DMS153 (cell line): ENCODE results near the gene GBX2.

Experiments
- DNase-seq: peaks from one replicate; lab custom pipeline; 2025; lab: John Stamatoyannopoulos, UW

The GBX2 gene

DNA sequence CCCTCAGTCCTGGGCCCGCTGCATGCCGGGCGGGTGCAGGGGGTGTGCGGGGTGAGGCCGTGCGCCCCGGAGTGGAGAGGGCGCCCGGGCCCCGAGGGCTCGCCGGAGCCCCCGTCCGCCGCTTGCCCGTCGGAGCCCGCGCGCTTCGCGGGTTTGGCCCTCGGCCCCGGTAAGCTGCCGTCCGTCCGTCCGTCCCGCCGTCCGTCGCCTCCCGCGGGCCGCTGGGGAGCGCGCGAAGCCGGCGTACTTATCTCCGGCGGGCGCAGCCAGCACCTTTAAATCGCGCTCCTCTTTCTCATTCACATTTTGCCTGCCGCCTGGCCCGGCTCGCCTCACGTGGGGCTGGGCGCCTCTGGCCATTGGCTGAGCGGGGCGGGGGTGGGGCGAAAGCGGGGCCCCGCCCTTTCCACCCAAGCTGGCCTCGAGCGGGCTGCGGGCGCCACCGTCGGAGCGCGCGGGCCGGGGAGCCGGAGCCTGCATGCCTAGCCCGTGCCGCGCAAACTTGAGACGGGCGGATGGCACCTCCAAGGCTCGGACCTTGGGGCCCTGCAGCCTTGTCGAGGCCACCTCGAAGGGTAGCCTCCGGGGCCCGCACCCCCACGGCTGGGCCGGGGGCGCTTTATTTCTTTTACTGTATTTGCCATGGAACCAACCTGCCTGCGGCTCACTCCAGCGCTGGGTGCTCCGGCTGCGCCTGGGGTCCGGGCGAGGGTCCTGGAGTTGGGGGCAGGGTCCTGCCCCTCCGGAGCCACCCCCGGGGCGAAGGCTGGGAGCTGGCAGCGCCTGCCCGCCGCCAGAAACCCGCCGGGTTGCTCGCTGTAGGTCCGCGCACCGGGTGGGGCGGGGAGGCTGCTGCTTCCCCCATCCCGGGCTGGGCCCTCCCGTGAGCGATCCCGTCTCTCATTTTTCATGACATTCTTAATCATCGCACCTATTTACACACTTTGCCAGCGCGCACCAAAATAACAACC is at the start of gene GBX2:
TSS of gene GBX2 (minus strand) at position 277 of the 971 bp plus-strand sequence. CDS start 415 bp downstream, outside the sequence.
- DNase-seq, result peak; percentile 80

GRCh38 chr2:236217926-236218325 is 49.7 kb upstream of the GBX2 start:
- no peak for DNase-seq

DNA sequence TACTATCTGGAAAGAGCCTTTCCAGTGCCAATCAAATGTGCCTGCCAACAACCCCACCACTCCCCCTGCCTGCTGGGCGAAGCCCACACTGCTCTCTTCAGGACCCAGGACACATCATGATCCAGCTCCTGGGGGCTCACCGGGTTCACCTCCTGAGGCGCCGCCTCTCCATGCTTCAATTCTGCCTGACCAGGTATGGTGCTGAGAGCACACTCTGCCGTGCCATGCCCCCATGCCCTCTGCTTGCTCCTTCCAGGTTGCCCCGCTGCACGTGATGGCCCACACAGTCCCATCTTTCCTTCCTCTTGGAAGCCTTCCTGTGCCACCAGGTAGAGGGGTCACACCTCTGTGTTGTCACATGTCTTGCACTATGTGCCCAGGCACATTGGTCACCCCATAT is 48.5 kb upstream of the GBX2 start:
- no peak for DNase-seq

GRCh38 chr2:236215761-236216333 is 47.7 kb upstream of the GBX2 start:
- peak; percentile 75 for DNase-seq

DNA sequence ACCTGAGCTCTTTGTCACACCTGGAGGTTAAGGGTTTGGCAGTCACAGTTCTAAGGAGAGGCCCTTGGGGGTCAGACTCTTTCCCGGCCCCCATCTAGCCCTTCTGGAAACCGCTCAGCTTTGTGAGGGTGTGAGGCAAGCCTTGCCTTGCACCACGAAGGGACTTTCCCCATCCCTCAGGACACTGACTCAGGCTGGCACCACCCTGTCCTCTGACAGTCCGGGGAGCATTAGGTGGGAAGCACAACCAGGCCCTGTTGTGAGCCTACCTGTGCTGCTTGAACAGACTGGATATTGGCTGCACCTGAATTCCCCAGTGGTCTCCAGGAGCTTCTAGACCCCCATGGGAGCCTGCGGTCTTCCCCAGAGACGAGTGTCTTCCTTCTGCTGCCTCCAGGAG is 47.0 kb upstream of the GBX2 start:
- no peak for DNase-seq

DNA sequence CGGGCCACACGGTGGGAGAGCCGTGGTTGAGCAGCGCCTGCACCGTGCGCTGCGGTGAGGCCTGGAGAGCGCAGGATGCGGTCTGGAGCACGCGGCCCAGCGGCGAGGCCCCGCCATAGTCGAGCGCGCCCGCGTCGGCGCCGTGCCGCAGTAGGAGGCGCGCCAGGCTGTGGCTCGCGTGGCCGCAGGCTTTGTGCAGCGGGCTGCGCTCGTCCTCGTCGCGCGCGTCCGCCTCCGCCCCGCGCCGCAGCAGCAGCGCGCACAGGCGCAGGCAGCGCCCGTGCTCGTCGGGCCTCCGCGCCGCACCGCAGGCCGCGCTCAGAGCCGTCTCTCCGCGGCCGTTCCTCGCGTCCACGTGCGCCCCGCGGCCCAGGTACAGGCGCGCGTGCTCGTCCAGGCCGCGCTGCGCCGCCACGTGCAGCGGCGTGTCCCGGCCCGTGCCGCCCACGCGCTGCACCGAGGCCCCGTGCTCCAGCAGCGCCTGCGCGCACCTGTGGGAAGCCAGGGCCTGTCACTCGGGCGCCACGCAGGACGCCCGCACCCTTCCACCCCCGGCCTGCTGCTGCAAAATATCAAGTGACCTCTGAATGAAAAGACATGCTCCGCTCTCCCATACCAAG is 46.3 kb upstream of the GBX2 start:
- DNase-seq, result no peak

GRCh38 chr2:236211296-236211695 is 43.1 kb upstream of the GBX2 start:
- no peak for DNase-seq

GRCh38 chr2:236210536-236210935 is 42.4 kb upstream of the GBX2 start:
- DNase-seq, result no peak

DNA sequence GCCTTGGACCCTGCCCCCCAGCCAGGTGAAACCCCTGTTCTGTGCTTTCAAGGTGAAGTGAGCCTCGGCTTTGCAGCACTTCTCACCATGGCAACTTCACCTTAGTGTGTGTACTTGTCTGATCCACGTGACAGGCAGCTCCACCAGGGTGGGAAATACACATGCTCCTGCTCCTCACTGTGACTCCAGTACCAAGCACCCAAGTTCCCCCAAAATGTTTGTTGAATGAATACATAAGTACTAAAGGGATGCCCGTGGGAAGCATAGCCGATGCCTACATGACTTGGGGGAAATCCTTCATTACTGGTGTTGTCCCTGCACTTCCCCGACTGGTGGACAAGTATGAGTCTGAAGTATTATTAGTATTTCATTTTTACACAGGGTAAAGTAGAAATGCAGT is 41.8 kb upstream of the GBX2 start:
- DNase-seq, result no peak

DNA sequence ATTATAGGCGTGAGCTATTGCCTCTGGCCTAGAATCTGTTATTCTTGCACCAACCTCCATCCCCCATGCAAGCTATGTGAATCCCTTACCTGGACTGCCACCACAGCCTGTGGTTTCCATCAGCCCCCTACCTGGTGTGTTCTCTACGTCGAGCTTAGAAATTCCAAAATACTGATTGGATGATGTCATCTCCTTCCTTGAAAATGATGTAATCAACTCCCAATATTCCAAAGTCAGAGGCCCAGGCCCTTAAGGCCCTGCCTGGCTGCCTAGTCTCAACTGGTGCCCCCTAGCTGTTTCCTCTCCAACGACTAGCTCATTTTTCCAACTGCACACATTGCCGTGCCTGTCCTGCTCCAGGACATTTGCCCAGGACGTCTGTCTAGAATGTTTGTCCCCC is 41.3 kb upstream of the GBX2 start:
- DNase-seq, result no peak

DNA sequence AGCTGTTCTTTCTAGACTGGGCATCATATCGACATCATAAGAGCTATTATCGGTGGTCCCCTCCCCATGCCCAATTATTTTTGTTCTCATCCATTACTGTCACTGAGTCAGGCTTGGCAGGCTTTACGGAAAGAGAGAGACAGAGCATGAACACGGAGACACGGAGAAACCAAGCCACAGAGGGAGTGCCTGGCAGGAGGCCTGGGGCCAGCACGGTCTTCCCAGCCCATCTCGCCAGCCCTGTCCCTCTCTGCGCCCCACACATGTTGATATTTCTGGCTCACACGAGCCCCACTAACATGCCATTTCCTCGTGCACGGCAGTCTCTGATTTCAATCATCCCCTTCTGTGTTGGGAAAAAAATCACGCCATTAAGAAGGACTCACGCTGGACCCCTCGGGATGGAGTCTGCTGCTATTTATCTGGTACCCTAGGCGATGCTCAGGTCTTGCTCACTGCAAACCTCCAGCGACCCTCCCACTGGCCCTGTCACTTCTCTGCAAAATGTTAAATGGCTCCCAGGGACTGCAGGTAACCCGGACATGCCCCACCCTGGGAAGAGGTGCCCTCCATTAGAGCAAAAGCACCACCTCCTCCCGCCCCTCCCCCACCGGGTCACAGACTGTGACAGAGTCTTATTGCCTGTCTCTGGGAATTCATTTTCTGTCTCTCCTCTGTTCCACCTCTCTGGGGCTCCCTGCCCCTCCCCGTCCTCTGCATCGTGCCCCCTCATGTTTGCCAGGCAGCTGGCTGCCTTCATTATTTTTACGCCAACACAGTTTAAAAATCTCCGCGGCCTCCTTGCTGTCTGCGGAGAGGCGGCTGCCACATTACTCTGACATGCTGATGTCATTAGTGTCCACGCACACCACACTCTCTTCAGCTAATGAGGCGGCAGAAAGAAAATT is 40.1 kb upstream of the GBX2 start:
- no peak for DNase-seq

- DNase-seq, result no peak
Measured at GRCh38 chr2:236207472-236207871, 39.3 kb upstream of the GBX2 start.

DNA sequence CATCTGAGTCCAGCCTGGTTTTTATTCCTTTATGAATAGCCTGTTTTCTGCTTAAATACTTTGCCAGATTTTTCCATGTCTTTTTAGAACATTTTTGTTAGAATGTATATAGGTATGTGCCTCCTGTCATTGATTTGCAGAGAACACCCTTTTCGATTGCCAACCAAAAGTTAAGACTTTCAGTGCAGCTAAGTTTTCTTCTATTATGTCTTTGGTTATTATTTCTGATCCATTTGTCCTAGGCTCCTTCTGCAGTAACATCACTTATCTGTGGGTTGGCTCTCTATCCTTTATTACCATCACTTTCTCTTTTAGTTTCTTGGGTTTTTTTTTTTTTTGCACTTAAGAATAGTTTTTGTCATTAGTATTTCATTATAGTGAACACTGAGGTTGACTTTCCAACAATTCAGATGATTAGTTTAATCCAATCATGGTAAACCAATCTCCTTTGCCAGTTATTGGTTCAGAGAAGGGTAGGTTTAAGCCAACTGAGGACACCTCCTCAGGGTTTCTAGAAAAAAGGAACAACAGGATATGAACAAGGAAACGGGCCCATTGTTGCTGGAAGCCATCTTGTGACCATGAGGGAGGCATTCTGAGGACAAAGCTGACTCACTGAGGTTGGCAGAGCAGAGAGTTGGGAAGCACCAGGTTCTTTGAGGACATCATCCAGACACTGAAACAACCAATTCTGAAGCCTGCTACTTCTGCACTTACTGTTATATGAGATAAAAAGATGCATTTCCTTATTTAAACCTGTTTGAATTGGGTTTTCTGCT is 37.9 kb upstream of the GBX2 start:
- no peak for DNase-seq

DNA sequence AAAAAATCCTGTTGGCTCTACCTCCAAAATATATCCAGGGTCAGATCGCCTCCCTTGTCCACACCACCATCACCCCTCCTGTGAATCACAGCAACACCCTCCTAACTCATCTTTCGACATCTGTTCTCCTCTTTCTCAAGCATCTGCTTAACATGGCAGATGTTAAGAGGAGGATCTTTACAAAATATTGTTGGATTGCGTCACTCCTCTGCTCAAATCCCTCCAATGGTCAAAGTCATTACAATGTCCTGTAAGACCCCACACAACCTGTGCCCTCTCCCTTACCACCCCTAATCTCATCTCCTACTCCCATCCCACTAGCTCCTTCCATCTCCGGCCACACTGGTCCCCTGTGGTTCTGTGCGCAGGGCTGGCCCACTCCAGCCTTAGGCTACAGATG is 36.8 kb upstream of the GBX2 start:
- DNase-seq, result no peak

GRCh38 chr2:236200378-236200777 is 32.2 kb upstream of the GBX2 start:
- no peak for DNase-seq

- DNase-seq, result no peak
Measured at GRCh38 chr2:236196366-236196765, 28.2 kb upstream of the GBX2 start.

- DNase-seq, result no peak
Measured at GRCh38 chr2:236195726-236196125, 27.5 kb upstream of the GBX2 start.

DNA sequence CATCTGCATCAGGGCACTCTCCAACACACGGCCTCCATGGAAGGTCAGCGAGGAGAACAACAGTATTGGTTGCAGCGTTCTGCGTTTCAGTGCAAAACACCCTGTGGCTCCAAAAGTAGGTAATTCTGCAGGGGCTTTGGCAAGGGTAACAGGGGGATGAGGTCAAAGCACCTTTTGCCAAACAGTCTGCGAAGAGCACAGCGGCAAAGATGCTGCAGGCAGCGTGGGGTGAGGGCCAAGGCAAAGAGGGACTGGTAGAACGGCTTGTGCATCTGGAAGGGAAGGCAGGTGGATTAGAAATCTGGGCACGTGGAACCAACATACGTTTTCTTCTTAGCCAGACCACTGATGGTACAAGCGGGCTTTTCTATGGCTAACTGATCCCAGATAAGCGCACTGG is 26.6 kb upstream of the GBX2 start:
- DNase-seq, result no peak

DNA sequence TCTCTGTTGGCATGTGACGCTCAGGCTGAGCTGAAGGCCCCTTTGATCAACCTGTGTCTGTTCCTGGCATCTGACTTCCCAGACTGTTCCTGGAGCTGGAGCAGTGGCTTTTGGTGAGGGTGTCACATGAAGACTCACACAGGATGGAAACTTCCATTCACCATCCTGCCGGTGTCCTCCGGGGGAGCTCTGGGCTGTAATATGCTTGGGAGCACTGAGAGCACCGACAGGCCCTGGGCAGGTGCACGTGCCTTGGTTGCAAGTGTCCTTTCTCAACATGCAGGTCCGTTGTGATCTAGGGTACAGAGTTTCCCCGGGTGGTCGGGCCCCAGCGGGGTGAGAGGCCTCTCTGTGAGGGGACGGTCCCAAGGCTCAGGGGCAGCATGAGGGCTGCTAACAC is 24.8 kb upstream of the GBX2 start:
- no peak for DNase-seq

DNA sequence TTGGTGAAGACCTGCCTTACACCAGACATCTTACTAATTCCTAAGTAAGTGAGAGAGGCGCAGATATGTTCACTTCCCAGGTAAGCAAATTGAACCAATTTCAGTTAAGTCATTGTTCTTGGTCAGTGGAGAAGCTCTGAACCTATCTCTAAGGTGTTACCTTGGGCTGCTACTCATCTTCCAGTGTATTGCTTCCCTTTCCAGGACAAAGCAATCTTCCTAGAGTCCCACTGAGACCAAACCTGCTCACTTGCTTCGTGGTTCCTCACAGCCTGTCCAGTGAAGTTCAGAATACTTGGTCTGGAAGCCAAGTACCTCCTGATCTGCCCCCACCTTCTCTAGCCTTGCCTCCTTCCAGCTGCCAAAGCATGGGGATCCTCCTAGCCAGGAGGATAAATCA is 22.5 kb upstream of the GBX2 start:
- no peak for DNase-seq

DNA sequence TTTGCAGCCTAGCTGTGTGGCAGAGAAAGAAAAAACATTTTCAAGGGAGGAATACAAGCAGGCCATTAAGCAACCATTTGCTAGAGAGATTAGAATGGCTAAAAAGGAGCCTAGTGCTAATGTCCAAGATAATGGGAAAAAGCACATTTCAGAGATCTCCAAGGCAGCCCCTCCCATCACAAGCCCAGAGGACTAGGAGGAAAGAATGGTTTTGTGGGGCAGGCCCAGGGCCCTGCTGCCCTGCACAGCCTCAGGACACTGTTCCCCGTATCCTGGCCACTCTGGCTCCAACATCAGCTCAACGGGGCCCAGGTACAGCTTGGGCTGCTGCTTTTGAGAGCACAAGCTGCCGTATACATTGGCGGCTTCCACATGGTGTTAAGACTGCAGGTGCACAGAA is 16.5 kb upstream of the GBX2 start:
- DNase-seq, result no peak
